Measurements from ENCODE around the gene NFIA.

The NFIA gene

GRCh38 chr1:61315011-61315410, 232.7 kb downstream of the NFIA start:
- no peak for DNase-seq

GRCh38 chr1:61316493-61316892, 234.1 kb downstream of the NFIA start:
- no peak for DNase-seq

GRCh38 chr1:61318319-61319125, 236.2 kb downstream of the NFIA start:
- peak; percentile 27 for DNase-seq

GRCh38 chr1:61320575-61320974, 238.2 kb downstream of the NFIA start:
- DNase-seq, result no peak

- no peak for DNase-seq
Measured at GRCh38 chr1:61322008-61322744, 239.8 kb downstream of the NFIA start.

- DNase-seq, result no peak
Measured at GRCh38 chr1:61322769-61323168, 240.4 kb downstream of the NFIA start.

- DNase-seq, result no peak
Measured at GRCh38 chr1:61323681-61324328, 241.4 kb downstream of the NFIA start.

- no peak for DNase-seq
Measured at GRCh38 chr1:61326713-61327112, 244.4 kb downstream of the NFIA start.

GRCh38 chr1:61327436-61327835, 245.1 kb downstream of the NFIA start:
- no peak for DNase-seq

GRCh38 chr1:61329556-61329955, 247.2 kb downstream of the NFIA start:
- no peak for DNase-seq

GRCh38 chr1:61330018-61330417, 247.7 kb downstream of the NFIA start:
- no peak for DNase-seq

- no peak for DNase-seq
Measured at GRCh38 chr1:61330571-61330970, 248.2 kb downstream of the NFIA start.

- DNase-seq, result peak; percentile 8
Measured at GRCh38 chr1:61332196-61332753, 249.9 kb downstream of the NFIA start.

GRCh38 chr1:61332796-61333195, 250.4 kb downstream of the NFIA start:
- DNase-seq, result no peak

GRCh38 chr1:61334718-61335589, 252.6 kb downstream of the NFIA start:
- no peak for DNase-seq

- no peak for DNase-seq
Measured at GRCh38 chr1:61337037-61337436, 254.7 kb downstream of the NFIA start.

- DNase-seq, result peak; percentile 1
Measured at GRCh38 chr1:61337441-61337951, 255.1 kb downstream of the NFIA start.

- DNase-seq, result peak; percentile 54
Measured at GRCh38 chr1:61337981-61338848, 255.9 kb downstream of the NFIA start.

GRCh38 chr1:61338899-61339298, 256.5 kb downstream of the NFIA start:
- DNase-seq, result no peak

GRCh38 chr1:61341426-61341825, 259.1 kb downstream of the NFIA start:
- peak; percentile 41 for DNase-seq

All from inflammatory macrophage treated with lipopolysaccharide for 4 hours (primary cell).